Right lobe of liver (tissue), 4 donors: ENCODE measurements around the gene PDE9A.

Experiments
- CTCF ChIP-seq, 4 donors: fragments of 200-600 bp in 3 of 4; fragments of 450-650 bp in 1 of 4; IDR thresholded peaks; one replicate each; pipeline versions ENCODE4 v1.5.1 to v1.8.0; 2016 to 2022; ENCODE audit warnings: antibody characterized with exemption in 4 of 4, mild to moderate bottlenecking in 2 of 4
- POLR2A ChIP-seq: fragments of 450-650 bp; IDR thresholded peaks from one replicate; pipeline ENCODE4 v1.6.1; 2017; ENCODE audit warnings: antibody characterized with exemption, mild to moderate bottlenecking
- donor health status: DM: no; HTN: no; CAD: no.
- donor health status: DM: no; HTN: no; CAD: no.
- donor health status: DM: no; HTN: yes; CAD: no.

GRCh38 chr21:42780617-42781016 is 127.2 kb downstream of the PDE9A start:
- TF ChIP-seq CTCF (IDR thresholded peaks at IDR 0.05) (no peak), POLR2A (no peak)
